Measurements from ENCODE around the gene CLIP2. TPM values are rescaled to one million over a fixed set of nuclear protein-coding genes. Genes with fewer than 3 reads are reported as not detected.

Gene CLIP2
- total RNA-seq, 1 donor from 2014 or later, result 61.7 TPM

GRCh38 chr7:74343281-74344131 is 54.3 kb downstream of the CLIP2 start:
- intact Hi-C loops (cut with micrococcal nuclease), result no loop called here
- ATAC-seq (ENCODE audit: low read depth) (no peak), DNase-seq (no peak)
- ChIA-PET CTCF (no interaction called here), POLR2A (interaction anchor here (0.6 kb wide), 1 partner anchor 172 kb away, joined by 3 read pairs; no protein-coding TSS in a partner anchor)
- no peaks in the 10 kb centered on the region for H3K9me3 Mint-ChIP-seq
- H3K4me3 Mint-ChIP-seq, result no peak overlapping the region
- H3K27ac Mint-ChIP-seq, result no peak overlapping the region
- no peaks in the 10 kb centered on the region for H3K4me1 Mint-ChIP-seq
- H3K36me3 Mint-ChIP-seq (ENCODE audit: low read depth), result peaks cover 35% of the 10 kb centered on the region
- H3K27me3 Mint-ChIP-seq, result no peaks in the 10 kb centered on the region
- TF ChIP-seq CTCF (IDR thresholded peaks at IDR 0.05), result no peak

GRCh38 chr7:74344132-74344496 is 54.9 kb downstream of the CLIP2 start:
- H3K27ac Mint-ChIP-seq, result no peak overlapping the region
- POLR2A ChIA-PET, result no interaction called here
- TF ChIP-seq CTCF (IDR thresholded peaks at IDR 0.05), result no peak

GRCh38 chr7:74344786-74345185 is 55.6 kb downstream of the CLIP2 start:
- Mint-ChIP-seq H3K36me3 (ENCODE audit: low read depth) (peaks cover 33% of the 10 kb centered on the region), H3K27me3 (no peaks in the 10 kb centered on the region), H3K4me3 (no peak overlapping the region), H3K27ac (no peak overlapping the region), H3K9me3 (no peaks in the 10 kb centered on the region), H3K4me1 (no peaks in the 10 kb centered on the region)
- intact Hi-C loops (cut with micrococcal nuclease), result no loop called here
- no peak for TF ChIP-seq CTCF (IDR thresholded peaks at IDR 0.05)
- POLR2A ChIA-PET, result no interaction called here
- CTCF ChIA-PET, result no interaction called here
- ATAC-seq (ENCODE audit: low read depth) (no peak), DNase-seq (no peak)

More at GRCh38 chr7:74344132-74344496, 54.9 kb downstream of the CLIP2 start:
- intact Hi-C loops (cut with micrococcal nuclease), result no loop called here
- Mint-ChIP-seq H3K27me3 (no peaks in the 10 kb centered on the region), H3K9me3 (no peaks in the 10 kb centered on the region), H3K36me3 (ENCODE audit: low read depth) (peaks cover 35% of the 10 kb centered on the region), H3K4me3 (no peak overlapping the region), H3K4me1 (no peaks in the 10 kb centered on the region)
- CTCF ChIA-PET, result no interaction called here
- ATAC-seq (ENCODE audit: low read depth) (no peak), DNase-seq (no peak)

- H3K36me3 Mint-ChIP-seq (ENCODE audit: low read depth), result peaks cover 27% of the 10 kb centered on the region
- ATAC-seq (ENCODE audit: low read depth) (no peak), DNase-seq (no peak)
- intact Hi-C loops (cut with micrococcal nuclease), result no loop called here
- H3K4me3 Mint-ChIP-seq, result no peak overlapping the region
- H3K27ac Mint-ChIP-seq, result no peak overlapping the region
- H3K4me1 Mint-ChIP-seq, result no peaks in the 10 kb centered on the region
- H3K9me3 Mint-ChIP-seq, result no peaks in the 10 kb centered on the region
- no peak for TF ChIP-seq CTCF (IDR thresholded peaks at IDR 0.05)
- no peaks in the 10 kb centered on the region for H3K27me3 Mint-ChIP-seq
- ChIA-PET POLR2A (no interaction called here), CTCF (no interaction called here)
Observed at GRCh38 chr7:74345970-74346369, 56.8 kb downstream of the CLIP2 start.

GRCh38 chr7:74349621-74350020 is 60.4 kb downstream of the CLIP2 start:
- H3K9me3 Mint-ChIP-seq, result no peaks in the 10 kb centered on the region
- ATAC-seq (ENCODE audit: low read depth), result no peak
- no peaks in the 10 kb centered on the region for H3K27me3 Mint-ChIP-seq
- intact Hi-C loops (cut with micrococcal nuclease), result no loop called here
- H3K4me1 Mint-ChIP-seq, result no peaks in the 10 kb centered on the region
- no peak overlapping the region for H3K27ac Mint-ChIP-seq
- POLR2A ChIA-PET, result no interaction called here
- H3K36me3 Mint-ChIP-seq (ENCODE audit: low read depth), result peaks cover 22% of the 10 kb centered on the region
- no peak overlapping the region for H3K4me3 Mint-ChIP-seq
- TF ChIP-seq CTCF (IDR thresholded peaks at IDR 0.05), result no peak
- CTCF ChIA-PET, result interaction anchor here (1.1 kb wide), 1 partner anchor 143 kb away, joined by 4 read pairs; no protein-coding TSS in a partner anchor
- DNase-seq, result no peak

Data from activated B cell treated with CpG ODN at 0.5 μM for 24 hours (primary cell).